Measurements from ENCODE around the gene TMUB2. TPM values are rescaled to one million over a fixed set of nuclear protein-coding genes. Genes with fewer than 3 reads are reported as not detected.
A peak's percentile ranks its signal among the peaks of the same experiment; 100 is the strongest.

Gene TMUB2
- total and polyA plus RNA-seq, 9 of the 15 experiments (the other 6 are each of a cell fraction or from before 2014, with no cell fraction given), result 4.1 to 29.8 (median 16.3) TPM

DNA sequence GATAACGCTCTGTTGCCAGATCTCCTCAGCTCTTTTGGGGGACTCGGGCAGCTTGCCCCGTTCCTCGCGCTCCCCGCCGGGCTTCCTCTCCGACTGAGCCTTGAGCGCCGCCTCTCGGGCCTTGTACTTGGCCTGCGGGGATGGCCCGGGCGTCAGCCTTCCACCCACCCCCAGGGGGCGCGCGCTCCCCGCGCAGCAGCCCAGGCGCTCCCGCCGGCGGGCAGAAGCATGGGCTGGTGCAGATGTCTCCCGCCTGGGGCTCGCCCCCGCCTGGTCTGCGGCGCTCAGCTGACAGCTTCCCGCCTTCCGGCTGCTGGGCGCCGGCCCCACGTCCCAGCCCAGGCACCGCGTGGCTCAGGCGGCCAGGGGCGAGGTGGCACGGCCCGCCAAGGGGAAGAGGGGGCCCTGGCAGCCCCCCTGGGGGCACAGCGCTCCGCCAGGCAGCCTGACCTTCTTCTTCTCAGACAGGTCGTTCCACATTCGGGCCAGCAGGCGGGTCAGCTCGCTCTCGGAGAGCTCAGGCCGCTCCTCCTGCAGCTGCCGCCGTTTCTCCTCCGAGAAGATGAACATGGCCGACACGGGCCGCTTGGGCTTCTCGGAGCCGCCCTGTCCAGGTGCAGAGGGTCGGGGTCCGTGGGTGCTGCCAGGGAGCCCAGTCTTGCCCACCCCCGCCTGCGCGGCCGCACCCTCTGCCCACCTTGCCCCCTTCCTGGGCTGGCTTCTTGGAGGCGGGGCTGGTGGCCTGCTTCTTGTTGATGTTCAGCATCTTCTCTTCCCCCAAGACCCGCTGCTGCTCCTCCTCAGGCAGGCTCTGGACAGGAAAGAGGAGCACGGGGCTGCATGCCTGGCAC, 23.8 kb downstream of the TMUB2 start (continued):
- TF ChIP-seq, protein P1, sequence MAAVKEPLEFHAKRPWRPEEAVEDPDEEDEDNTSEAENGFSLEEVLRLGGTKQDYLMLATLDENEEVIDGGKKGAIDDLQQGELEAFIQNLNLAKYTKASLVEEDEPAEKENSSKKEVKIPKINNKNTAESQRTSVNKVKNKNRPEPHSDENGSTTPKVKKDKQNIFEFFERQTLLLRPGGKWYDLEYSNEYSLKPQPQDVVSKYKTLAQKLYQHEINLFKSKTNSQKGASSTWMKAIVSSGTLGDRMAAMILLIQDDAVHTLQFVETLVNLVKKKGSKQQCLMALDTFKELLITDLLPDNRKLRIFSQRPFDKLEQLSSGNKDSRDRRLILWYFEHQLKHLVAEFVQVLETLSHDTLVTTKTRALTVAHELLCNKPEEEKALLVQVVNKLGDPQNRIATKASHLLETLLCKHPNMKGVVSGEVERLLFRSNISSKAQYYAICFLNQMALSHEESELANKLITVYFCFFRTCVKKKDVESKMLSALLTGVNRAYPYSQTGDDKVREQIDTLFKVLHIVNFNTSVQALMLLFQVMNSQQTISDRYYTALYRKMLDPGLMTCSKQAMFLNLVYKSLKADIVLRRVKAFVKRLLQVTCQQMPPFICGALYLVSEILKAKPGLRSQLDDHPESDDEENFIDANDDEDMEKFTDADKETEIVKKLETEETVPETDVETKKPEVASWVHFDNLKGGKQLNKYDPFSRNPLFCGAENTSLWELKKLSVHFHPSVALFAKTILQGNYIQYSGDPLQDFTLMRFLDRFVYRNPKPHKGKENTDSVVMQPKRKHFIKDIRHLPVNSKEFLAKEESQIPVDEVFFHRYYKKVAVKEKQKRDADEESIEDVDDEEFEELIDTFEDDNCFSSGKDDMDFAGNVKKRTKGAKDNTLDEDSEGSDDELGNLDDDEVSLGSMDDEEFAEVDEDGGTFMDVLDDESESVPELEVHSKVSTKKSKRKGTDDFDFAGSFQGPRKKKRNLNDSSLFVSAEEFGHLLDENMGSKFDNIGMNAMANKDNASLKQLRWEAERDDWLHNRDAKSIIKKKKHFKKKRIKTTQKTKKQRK (IDR thresholded peaks at IDR 0.05; ENCODE audit: borderline replicate concordance, low read depth, low read length), result no peak
- TF ChIP-seq EHMT2 (IDR thresholded peaks at IDR 0.05), result no peak
- peak; percentile 74 for TF ChIP-seq HMGN3 (IDR thresholded peaks at IDR 0.05; ENCODE audit: borderline replicate concordance, extremely low read depth, insufficient read length, low read depth, low read length)
- no peak for TF ChIP-seq KLF6 (CRISPR knock-in tag; IDR thresholded peaks at IDR 0.05; ENCODE audit: borderline replicate concordance)
- peak; percentile 97 for TF ChIP-seq STAG1 (CRISPR knock-in tag; IDR thresholded peaks at IDR 0.05; ENCODE audit: borderline replicate concordance)
- TF ChIP-seq ZNF583 (CRISPR knock-in tag; IDR thresholded peaks at IDR 0.05), result peak; percentile 40; the same call in 1 of the 2 replicates
- no peak for TF ChIP-seq PTTG1 (tag; IDR thresholded peaks at IDR 0.05; ENCODE audit: low read depth)
- no peak for TF ChIP-seq SMARCA5 (IDR thresholded peaks at IDR 0.05)
- TF ChIP-seq TEAD4 (IDR thresholded peaks at IDR 0.05; ENCODE audit: low read length), result peak; percentile 17; the same call in 1 of the 2 replicates
- no peak for TF ChIP-seq TEAD4 (CRISPR knock-in tag; IDR thresholded peaks at IDR 0.05; ENCODE audit: borderline replicate concordance)
- TF ChIP-seq, protein P2, sequence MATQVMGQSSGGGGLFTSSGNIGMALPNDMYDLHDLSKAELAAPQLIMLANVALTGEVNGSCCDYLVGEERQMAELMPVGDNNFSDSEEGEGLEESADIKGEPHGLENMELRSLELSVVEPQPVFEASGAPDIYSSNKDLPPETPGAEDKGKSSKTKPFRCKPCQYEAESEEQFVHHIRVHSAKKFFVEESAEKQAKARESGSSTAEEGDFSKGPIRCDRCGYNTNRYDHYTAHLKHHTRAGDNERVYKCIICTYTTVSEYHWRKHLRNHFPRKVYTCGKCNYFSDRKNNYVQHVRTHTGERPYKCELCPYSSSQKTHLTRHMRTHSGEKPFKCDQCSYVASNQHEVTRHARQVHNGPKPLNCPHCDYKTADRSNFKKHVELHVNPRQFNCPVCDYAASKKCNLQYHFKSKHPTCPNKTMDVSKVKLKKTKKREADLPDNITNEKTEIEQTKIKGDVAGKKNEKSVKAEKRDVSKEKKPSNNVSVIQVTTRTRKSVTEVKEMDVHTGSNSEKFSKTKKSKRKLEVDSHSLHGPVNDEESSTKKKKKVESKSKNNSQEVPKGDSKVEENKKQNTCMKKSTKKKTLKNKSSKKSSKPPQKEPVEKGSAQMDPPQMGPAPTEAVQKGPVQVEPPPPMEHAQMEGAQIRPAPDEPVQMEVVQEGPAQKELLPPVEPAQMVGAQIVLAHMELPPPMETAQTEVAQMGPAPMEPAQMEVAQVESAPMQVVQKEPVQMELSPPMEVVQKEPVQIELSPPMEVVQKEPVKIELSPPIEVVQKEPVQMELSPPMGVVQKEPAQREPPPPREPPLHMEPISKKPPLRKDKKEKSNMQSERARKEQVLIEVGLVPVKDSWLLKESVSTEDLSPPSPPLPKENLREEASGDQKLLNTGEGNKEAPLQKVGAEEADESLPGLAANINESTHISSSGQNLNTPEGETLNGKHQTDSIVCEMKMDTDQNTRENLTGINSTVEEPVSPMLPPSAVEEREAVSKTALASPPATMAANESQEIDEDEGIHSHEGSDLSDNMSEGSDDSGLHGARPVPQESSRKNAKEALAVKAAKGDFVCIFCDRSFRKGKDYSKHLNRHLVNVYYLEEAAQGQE (IDR thresholded peaks at IDR 0.05; ENCODE audit: borderline replicate concordance), result peak; percentile 96
- TF ChIP-seq, protein P2 (CRISPR knock-in tag; IDR thresholded peaks at IDR 0.05; ENCODE audit: low read depth), result no peak
- TF ChIP-seq POLR2AphosphoS5 (IDR thresholded peaks at IDR 0.05; ENCODE audit: control insufficient read depth, insufficient read depth, low read depth, low read length), result peak; percentile 75
- TF ChIP-seq, protein P3, sequence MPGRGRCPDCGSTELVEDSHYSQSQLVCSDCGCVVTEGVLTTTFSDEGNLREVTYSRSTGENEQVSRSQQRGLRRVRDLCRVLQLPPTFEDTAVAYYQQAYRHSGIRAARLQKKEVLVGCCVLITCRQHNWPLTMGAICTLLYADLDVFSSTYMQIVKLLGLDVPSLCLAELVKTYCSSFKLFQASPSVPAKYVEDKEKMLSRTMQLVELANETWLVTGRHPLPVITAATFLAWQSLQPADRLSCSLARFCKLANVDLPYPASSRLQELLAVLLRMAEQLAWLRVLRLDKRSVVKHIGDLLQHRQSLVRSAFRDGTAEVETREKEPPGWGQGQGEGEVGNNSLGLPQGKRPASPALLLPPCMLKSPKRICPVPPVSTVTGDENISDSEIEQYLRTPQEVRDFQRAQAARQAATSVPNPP (IDR thresholded peaks at IDR 0.05; ENCODE audit: borderline replicate concordance, insufficient read depth, insufficient read length), result no peak

All from K562 (cell line).